T-helper 2 cell treated with Interferon-gamma antibody and Interleukin-4, amounts not matched to agents 5 μg/mL and 100 μg/mL, for 36 hours (primary cell): ENCODE data around the gene SMIM36.
"Not testable (repeated sequence)": the region's sequence is repeated elsewhere in the genome, so short reads cannot be mapped to it uniquely, and the experiment has no call there.

ENCODE experiments used
- DNase-seq: peaks from one replicate; pipeline ENCODE4 v3.0.0; 2021; ENCODE audit warnings: low spot score
- H3K27ac Mint-ChIP-seq: one replicate; pipeline ENCODE4 v1.8.0; 2021; ENCODE audit warnings: mild to moderate bottlenecking, mixed read lengths
- H3K27me3 Mint-ChIP-seq: one replicate; pipeline ENCODE4 v1.8.0; 2021; ENCODE audit warnings: low read depth, mixed read lengths
- H3K36me3 Mint-ChIP-seq: one replicate; pipeline ENCODE4 v1.8.0; 2021; ENCODE audit warnings: low read depth, mixed read lengths
- H3K4me1 Mint-ChIP-seq: one replicate; pipeline ENCODE4 v1.8.0; 2021; ENCODE audit warnings: low read depth, mixed read lengths
- H3K4me3 Mint-ChIP-seq: one replicate; pipeline ENCODE4 v1.8.0; 2022; ENCODE audit warnings: mild to moderate bottlenecking, moderate library complexity, mixed read lengths
- H3K9me3 Mint-ChIP-seq: one replicate; pipeline ENCODE4 v1.8.0; 2021; ENCODE audit warnings: mixed read lengths

SMIM36 gene

DNA sequence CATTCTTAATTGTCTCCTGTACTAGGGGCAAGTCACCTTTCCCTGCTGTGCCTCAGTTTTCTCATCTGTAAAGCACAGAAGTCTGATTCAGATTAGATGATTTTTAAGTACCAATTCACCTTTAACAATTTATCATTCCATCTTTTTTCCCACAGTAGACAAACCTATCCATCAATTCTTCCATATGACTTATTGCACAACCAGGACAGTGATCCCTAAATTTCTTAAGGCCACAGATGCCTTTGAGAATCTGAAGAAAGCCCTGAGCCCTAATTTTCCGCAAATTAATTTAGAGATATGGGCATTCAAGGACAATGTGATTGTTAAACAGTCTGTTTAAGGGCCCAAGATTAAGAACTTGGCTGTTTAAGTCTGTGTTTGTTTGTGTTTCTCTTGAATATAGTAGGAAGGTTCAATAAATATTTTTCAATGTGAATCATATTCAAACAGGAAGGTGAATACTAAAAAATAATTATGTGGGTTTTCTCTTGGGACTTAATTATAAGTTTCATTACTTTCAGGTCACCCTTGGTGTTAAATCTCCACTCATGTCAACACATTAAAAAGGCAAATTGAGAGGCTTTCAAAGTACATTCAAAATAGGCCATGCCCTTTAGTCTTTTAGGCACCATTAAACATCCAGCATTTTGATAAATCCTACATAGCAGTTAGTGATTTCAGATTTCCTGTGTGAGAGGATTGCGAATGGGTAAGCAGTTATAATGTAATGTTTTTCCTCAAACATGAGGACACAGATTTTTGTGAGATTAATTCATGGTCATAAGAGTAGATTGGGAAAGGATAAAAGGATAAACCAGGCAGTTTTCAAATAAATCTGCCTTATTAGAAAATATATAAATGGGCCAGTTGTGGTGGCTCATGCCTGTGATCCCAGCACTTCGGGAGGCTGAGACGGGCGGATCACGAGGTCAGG is 54.7 kb downstream of the SMIM36 start:
- peaks cover 10% of the 10 kb centered on the region for H3K27me3 Mint-ChIP-seq
- no peaks in the 10 kb centered on the region for H3K9me3 Mint-ChIP-seq
- H3K4me3 Mint-ChIP-seq, result no peak overlapping the region
- DNase-seq, result no peak
- peaks cover 21% of the 10 kb centered on the region for H3K4me1 Mint-ChIP-seq
- H3K36me3 Mint-ChIP-seq, result no peaks in the 10 kb centered on the region
- H3K27ac Mint-ChIP-seq, result no peak overlapping the region

DNA sequence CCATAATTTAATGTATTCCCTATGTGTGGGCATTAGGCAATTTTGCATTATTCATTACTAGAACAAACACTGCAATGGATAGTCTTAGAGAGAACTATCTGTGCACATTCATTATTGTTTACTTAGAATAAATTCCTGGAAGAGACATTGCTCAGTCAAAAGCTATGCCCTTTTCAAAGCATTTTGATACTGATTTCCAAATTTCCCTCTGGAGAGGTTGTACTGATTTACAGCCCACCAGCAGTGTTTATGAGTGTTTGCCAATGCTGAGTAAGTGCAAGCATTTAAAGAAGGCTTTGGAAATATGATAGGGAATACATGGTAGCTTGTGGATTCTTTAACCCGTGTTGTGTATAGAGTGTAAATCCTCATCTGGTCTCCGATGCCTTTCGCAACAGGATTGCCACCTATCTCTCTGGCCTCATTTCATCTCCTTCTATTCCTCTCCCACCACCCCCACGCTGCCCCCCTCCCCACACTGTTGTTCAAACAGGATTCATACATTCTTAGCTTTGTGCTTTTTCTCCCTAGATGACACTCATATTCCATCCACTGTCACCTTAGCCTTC is 56.3 kb downstream of the SMIM36 start:
- no peaks in the 10 kb centered on the region for H3K9me3 Mint-ChIP-seq
- peaks cover 14% of the 10 kb centered on the region for H3K27me3 Mint-ChIP-seq
- no peak overlapping the region for H3K4me3 Mint-ChIP-seq
- no peak overlapping the region for H3K27ac Mint-ChIP-seq
- no peak for DNase-seq
- H3K36me3 Mint-ChIP-seq, result no peaks in the 10 kb centered on the region
- peaks cover 27% of the 10 kb centered on the region for H3K4me1 Mint-ChIP-seq

GRCh38 chr17:55453839-55454557 is 57.3 kb downstream of the SMIM36 start:
- no peak overlapping the region for H3K4me3 Mint-ChIP-seq
- DNase-seq, result no peak
- H3K36me3 Mint-ChIP-seq, result no peaks in the 10 kb centered on the region
- H3K9me3 Mint-ChIP-seq, result no peaks in the 10 kb centered on the region
- no peak overlapping the region for H3K27ac Mint-ChIP-seq
- H3K27me3 Mint-ChIP-seq, result peaks cover 18% of the 10 kb centered on the region
- peaks cover 27% of the 10 kb centered on the region for H3K4me1 Mint-ChIP-seq

DNA sequence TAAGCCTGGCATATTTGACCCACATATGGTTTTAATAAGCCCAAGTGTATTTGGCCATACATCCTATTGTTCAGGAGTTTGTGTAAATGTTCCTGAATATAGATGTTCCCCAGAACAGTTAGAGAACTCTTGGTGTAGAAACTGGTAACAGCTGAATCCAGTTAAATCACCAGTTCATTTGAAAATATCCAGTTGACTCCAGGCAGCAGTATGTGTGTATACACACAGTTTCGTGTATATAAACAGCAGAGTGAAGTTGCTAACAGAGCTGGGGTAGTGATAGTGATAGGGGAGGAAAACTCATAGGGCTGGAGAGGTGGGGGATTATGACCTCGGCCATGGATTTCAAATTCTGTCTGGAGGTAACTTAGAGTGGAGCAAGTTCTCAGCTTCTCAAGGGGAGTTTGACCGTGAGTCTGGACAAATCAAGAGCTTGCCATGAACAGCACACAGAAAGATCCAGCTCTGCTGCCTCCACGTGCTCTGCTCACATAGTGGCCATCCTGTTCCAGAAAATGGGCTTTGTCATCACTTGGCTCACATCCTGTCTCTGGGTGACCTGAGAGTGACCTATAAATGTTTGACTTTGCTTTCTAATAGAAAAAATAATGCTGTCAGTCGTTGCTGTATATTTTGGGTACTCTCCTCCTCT is 59.0 kb downstream of the SMIM36 start:
- Mint-ChIP-seq H3K27ac (no peak overlapping the region), H3K36me3 (no peaks in the 10 kb centered on the region), H3K4me3 (no peak overlapping the region), H3K27me3 (peaks cover 18% of the 10 kb centered on the region), H3K4me1 (peaks cover 19% of the 10 kb centered on the region), H3K9me3 (no peaks in the 10 kb centered on the region)
- no peak for DNase-seq

- Mint-ChIP-seq H3K4me1 (peaks cover 19% of the 10 kb centered on the region), H3K36me3 (no peaks in the 10 kb centered on the region), H3K27me3 (peaks cover 18% of the 10 kb centered on the region), H3K27ac (no peak overlapping the region), H3K4me3 (no peak overlapping the region), H3K9me3 (no peaks in the 10 kb centered on the region)
- no peak for DNase-seq
Observed at GRCh38 chr17:55451758-55452138, 59.5 kb downstream of the SMIM36 start.

DNA sequence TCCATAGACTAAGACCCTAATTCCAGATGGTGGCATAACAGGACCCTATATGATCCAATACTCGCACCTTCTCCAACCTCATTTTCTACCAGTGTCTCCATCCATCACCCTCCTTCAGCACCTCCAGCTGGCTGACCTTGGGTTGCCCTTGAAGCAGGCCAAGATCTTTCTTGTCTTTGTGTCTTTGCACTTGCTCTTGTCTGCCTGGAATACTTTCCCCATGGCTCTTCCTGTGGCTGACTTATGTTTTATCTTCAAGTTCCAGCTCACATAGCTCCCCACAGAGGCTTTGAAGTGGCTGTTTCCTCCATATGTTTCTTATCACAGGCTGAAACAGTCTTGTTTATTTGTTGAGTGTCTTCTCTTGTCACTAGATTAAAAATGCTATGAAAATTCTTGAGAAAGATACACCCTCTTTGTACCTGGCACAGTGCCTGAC is 60.0 kb downstream of the SMIM36 start:
- H3K36me3 Mint-ChIP-seq, result no peaks in the 10 kb centered on the region
- DNase-seq, result no peak
- H3K4me3 Mint-ChIP-seq, result no peak overlapping the region
- H3K27me3 Mint-ChIP-seq, result peaks cover 21% of the 10 kb centered on the region
- H3K4me1 Mint-ChIP-seq, result peaks cover 19% of the 10 kb centered on the region
- no peaks in the 10 kb centered on the region for H3K9me3 Mint-ChIP-seq
- peak overlapping the region; percentile 6 for H3K27ac Mint-ChIP-seq

GRCh38 chr17:55450232-55450825 is 60.9 kb downstream of the SMIM36 start:
- H3K36me3 Mint-ChIP-seq, result no peaks in the 10 kb centered on the region

DNA sequence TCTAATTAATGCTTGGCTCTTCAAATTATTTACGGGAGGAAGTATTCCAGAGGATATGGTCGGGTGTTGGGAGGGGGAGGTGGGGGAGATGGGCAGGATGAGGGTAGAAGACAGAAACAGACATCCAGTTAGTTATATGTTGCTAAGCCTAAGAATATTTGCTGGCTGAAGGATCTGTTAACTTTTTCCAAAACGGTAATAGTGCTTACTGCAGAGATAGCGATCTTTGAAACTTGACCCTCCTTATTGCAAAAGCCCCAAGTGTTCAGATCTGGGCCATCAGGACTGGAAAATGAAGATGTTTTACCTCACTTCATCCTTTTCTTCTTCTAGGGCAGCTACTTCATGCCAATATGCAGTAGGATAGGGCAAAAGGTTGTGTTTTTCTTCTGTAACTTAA is 62.6 kb downstream of the SMIM36 start:
- H3K4me1 Mint-ChIP-seq, result peaks cover 16% of the 10 kb centered on the region
- peaks cover 11% of the 10 kb centered on the region for H3K27me3 Mint-ChIP-seq
- no peak overlapping the region for H3K4me3 Mint-ChIP-seq
- DNase-seq, result no peak
- H3K27ac Mint-ChIP-seq, result no peak overlapping the region
- H3K9me3 Mint-ChIP-seq, result no peaks in the 10 kb centered on the region
- H3K36me3 Mint-ChIP-seq, result no peaks in the 10 kb centered on the region

More at GRCh38 chr17:55450232-55450825, 60.9 kb downstream of the SMIM36 start:
- Mint-ChIP-seq H3K27me3 (peaks cover 17% of the 10 kb centered on the region), H3K9me3 (no peaks in the 10 kb centered on the region), H3K4me1 (peaks cover 19% of the 10 kb centered on the region), H3K4me3 (no peak overlapping the region), H3K27ac (no peak overlapping the region)
- DNase-seq, result no peak

DNA sequence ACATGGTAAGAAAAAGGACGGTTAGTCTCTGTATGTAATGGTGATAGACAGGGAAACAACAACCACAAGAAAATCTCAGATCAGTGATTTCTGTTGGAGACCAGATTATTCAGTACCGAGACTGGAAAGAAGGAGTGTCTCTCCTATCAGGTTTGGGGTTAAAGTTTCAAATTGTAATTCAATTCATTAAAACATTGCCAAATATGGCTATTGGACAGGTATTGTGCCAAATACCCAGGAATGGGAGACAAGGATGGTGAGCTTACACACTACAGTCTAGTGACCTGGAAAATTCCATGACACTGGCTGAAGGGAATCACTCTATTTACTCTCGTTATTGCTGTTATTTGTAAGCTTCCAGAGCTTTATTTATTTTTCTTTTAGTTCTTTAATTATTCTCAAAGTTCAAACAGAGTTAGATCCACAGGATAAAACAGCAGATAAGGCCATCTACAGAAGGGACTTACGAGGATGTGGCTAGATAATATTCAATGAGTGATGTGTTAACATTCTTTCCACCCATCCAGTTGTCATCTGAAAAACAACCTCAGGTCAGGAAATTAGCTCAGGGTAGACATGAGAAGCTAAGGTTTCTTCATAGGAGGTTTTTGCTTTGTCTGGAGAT is 64.6 kb downstream of the SMIM36 start:
- H3K4me3 Mint-ChIP-seq, result no peak overlapping the region
- H3K4me1 Mint-ChIP-seq, result peaks cover 6% of the 10 kb centered on the region
- no peaks in the 10 kb centered on the region for H3K9me3 Mint-ChIP-seq
- H3K27me3 Mint-ChIP-seq, result peaks cover 14% of the 10 kb centered on the region
- H3K36me3 Mint-ChIP-seq, result no peaks in the 10 kb centered on the region
- no peak overlapping the region for H3K27ac Mint-ChIP-seq
- DNase-seq, result no peak

DNA sequence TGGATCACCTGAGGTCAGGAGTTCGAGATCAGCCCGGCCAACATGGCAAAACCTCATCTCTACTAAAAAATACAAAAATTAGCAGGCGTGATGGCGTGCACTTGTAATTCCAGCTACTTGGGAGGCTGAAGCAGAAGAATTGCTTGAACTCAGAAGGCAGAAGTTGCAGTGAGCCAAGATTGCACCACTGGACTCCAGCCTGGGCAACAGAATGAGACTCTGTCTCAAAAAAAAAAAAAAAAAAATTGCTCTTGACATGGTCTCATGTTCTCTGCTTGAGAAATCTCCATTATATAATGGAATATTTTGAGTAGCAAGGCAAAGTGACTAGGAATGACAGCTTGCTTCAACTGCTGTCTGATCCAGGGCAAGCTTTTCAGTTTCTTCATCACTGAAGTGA is 65.2 kb downstream of the SMIM36 start:
- not testable (repeated sequence) for H3K36me3 Mint-ChIP-seq, H3K4me1 Mint-ChIP-seq, H3K27ac Mint-ChIP-seq, H3K9me3 Mint-ChIP-seq, DNase-seq, H3K4me3 Mint-ChIP-seq
- peaks cover 11% of the 10 kb centered on the region for H3K27me3 Mint-ChIP-seq

GRCh38 chr17:55444471-55445441 is 66.5 kb downstream of the SMIM36 start:
- H3K4me1 Mint-ChIP-seq, result no peaks in the 10 kb centered on the region
- no peak for DNase-seq
- peaks cover 8% of the 10 kb centered on the region for H3K27me3 Mint-ChIP-seq
- no peaks in the 10 kb centered on the region for H3K36me3 Mint-ChIP-seq
- H3K4me3 Mint-ChIP-seq, result no peak overlapping the region
- no peak overlapping the region for H3K27ac Mint-ChIP-seq
- no peaks in the 10 kb centered on the region for H3K9me3 Mint-ChIP-seq

- Mint-ChIP-seq H3K4me1 (no peaks in the 10 kb centered on the region), H3K9me3 (no peaks in the 10 kb centered on the region), H3K36me3 (no peaks in the 10 kb centered on the region), H3K4me3 (no peak overlapping the region), H3K27ac (no peak overlapping the region), H3K27me3 (peaks cover 8% of the 10 kb centered on the region)
- no peak for DNase-seq
Observed at GRCh38 chr17:55443904-55444303, 67.3 kb downstream of the SMIM36 start.
